GM19193 (cell line): Measurements from ENCODE around the gene RASSF7.

Experiments used
- POLR2A ChIP-seq: IDR thresholded peaks from 4 replicates; pipeline ENCODE4 v1.6.1; 2011; ENCODE audit not compliant: insufficient read depth, insufficient read length; ENCODE audit errors: extremely low read depth

The RASSF7 gene

GRCh38 chr11:578276-579035 lies 17.7 kb downstream of the RASSF7 start:
- no peak for TF ChIP-seq POLR2A

GRCh38 chr11:579830-580601 lies 19.2 kb downstream of the RASSF7 start:
- no peak for TF ChIP-seq POLR2A

GRCh38 chr11:581342-581741 lies 20.6 kb downstream of the RASSF7 start:
- no peak for TF ChIP-seq POLR2A

GRCh38 chr11:581752-582151 lies 21.0 kb downstream of the RASSF7 start:
- no peak for TF ChIP-seq POLR2A

GRCh38 chr11:584287-584686 lies 23.5 kb downstream of the RASSF7 start:
- TF ChIP-seq POLR2A, result no peak

- TF ChIP-seq POLR2A, result no peak
These were observed 25.9 kb downstream of the RASSF7 start for GRCh38 chr11:586376-587316.

GRCh38 chr11:587546-587945 lies 26.8 kb downstream of the RASSF7 start:
- no peak for TF ChIP-seq POLR2A

GRCh38 chr11:587978-588380 lies 27.2 kb downstream of the RASSF7 start:
- no peak for TF ChIP-seq POLR2A

- TF ChIP-seq POLR2A, result no peak
These were observed 29.0 kb downstream of the RASSF7 start for GRCh38 chr11:589798-590197.

GRCh38 chr11:590997-591396 lies 30.2 kb downstream of the RASSF7 start:
- no peak for TF ChIP-seq POLR2A

GRCh38 chr11:592501-592900 lies 31.7 kb downstream of the RASSF7 start:
- TF ChIP-seq POLR2A, result no peak

- TF ChIP-seq POLR2A, result no peak
These were observed 32.1 kb downstream of the RASSF7 start for GRCh38 chr11:592918-593317.

- no peak for TF ChIP-seq POLR2A
These were observed 32.6 kb downstream of the RASSF7 start for GRCh38 chr11:593347-593746.

GRCh38 chr11:595400-595799 lies 34.6 kb downstream of the RASSF7 start:
- no peak for TF ChIP-seq POLR2A

GRCh38 chr11:596374-596773 lies 35.6 kb downstream of the RASSF7 start:
- no peak for TF ChIP-seq POLR2A
